ENCODE data around the gene RAE1. TPM values are rescaled to one million over a fixed set of nuclear protein-coding genes. Genes with fewer than 3 reads are reported as not detected.

RAE1 gene
- total RNA-seq, 1 experiment from 2014 or later: 53.1 TPM

- Histone ChIP-seq H3K56ac (ENCODE audit: insufficient read length, low read depth, low read length) (no peak overlapping the region), H3K23ac (ENCODE audit: insufficient read length, low read depth, low read length) (no peak overlapping the region), H3K18ac (ENCODE audit: insufficient read length, low read depth, low read length) (no peak overlapping the region), H2AK5ac (ENCODE audit: insufficient read length, low read length) (no peak overlapping the region), H3K9me3 (ENCODE audit: control insufficient read depth, low read depth, low read length) (no peaks in the 10 kb centered on the region), H3K4me1 (ENCODE audit: insufficient read depth, low read length) (no peaks in the 10 kb centered on the region), H3K9ac (ENCODE audit: extremely low read depth, insufficient read length, low read length) (no peak overlapping the region), H4K91ac (ENCODE audit: insufficient read length, low read depth, low read length) (no peak overlapping the region), H2BK120ac (ENCODE audit: low read depth, low read length, poor library complexity, severe bottlenecking) (no peak overlapping the region), H3K4me2 (ENCODE audit: insufficient read depth, insufficient read length, low read length) (no peak overlapping the region), H3K27me3 (ENCODE audit: insufficient read depth, low read length) (no peaks in the 10 kb centered on the region), H4K20me1 (ENCODE audit: control insufficient read depth, insufficient read depth, insufficient read length) (no peaks in the 10 kb centered on the region), H3K79me1 (ENCODE audit: insufficient read depth, low read depth, low read length, poor library complexity, severe bottlenecking) (no peaks in the 10 kb centered on the region), H3K14ac (ENCODE audit: insufficient read depth, low read length) (no peak overlapping the region), H3K23me2 (ENCODE audit: insufficient read length, low read depth, low read length, poor library complexity, severe bottlenecking) (no peaks in the 10 kb centered on the region), H3K79me2 (ENCODE audit: insufficient read depth, low read length) (no peaks in the 10 kb centered on the region), H4K8ac (replicated peaks; ENCODE audit: insufficient read length, low read depth, low read length) (no peak overlapping the region), H2BK15ac (ENCODE audit: low read depth, low read length) (no peak overlapping the region), H2BK20ac (ENCODE audit: low read depth, low read length, poor library complexity, severe bottlenecking) (no peak overlapping the region), H2BK5ac (ENCODE audit: insufficient read length, low read length) (no peak overlapping the region), H3K27ac (ENCODE audit: insufficient read length, low read depth, low read length) (no peak overlapping the region), H3T11ph (ENCODE audit: low read length) (no peak overlapping the region), H3K4ac (ENCODE audit: low read depth, low read length) (no peak overlapping the region), H4K5ac (ENCODE audit: insufficient read length, low read depth, low read length) (no peak overlapping the region), H2AFZ (ENCODE audit: low read length) (no peak overlapping the region), H2BK12ac (ENCODE audit: insufficient read length, low read depth, low read length) (no peak overlapping the region)
- Mint-ChIP-seq H3K4me1 (peaks cover 3 to 11% of the 10 kb centered on the region in 2 experiments; a peak in 1 of 4 replicates), H3K27me3 (ENCODE audit: low read depth) (no peaks in the 10 kb centered on the region; the same call in 1 of the 2 replicates), H3K9me3 (no peaks in the 10 kb centered on the region), H3K36me3 (ENCODE audit: insufficient read depth in 1 of 3, low read depth in 3 of 3) (peaks cover 12 to 50% (median 43%) of the 10 kb centered on the region in 3 experiments), H3K4me3 (no peak overlapping the region), H3K27ac (no peak overlapping the region)
- TF ChIP-seq CTCF (conservative IDR thresholded peaks at IDR 0.05): no peak
- WGBS (ENCODE audit: extremely low coverage, insufficient read length, low lambda C conversion rate): no CpG with 5 or more reads among the region's 29 CpGs
- no peak for DNase-seq
Observed at GRCh38 chr20:57407541-57407956, 56.5 kb downstream of the RAE1 start.
